NCI-H1092 (cell line): ENCODE data around the gene DIP2C.

Experiments used
- DNase-seq: peaks from one replicate; lab custom pipeline; 2025; lab: John Stamatoyannopoulos, UW

DIP2C gene

DNA sequence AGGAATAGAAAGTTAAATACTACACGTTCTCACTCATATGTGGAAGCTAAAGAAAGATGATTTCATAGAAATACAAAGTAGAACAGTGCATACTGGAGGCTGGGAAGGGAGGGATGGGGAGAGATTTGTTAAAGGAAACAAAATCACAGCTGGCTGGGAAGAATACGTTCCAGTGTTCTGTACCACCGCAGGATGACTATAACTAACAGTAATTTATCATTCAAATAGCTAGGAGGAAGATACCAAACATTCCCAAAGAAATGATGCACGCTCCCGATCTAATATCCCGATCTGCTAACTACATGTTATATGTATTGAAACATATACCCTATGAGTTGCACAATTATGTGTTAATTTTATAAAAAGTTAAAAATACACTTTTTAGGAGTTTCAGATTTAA is 391.9 kb downstream of the DIP2C start:
- DNase-seq = no peak

GRCh38 chr10:293636-294035 is 395.8 kb downstream of the DIP2C start:
- no peak for DNase-seq

- DNase-seq = no peak
Measured at GRCh38 chr10:290026-290725, 399.3 kb downstream of the DIP2C start.

GRCh38 chr10:289581-289980 is 399.9 kb downstream of the DIP2C start:
- no peak for DNase-seq

- DNase-seq = no peak
Measured at GRCh38 chr10:288316-289200, 400.9 kb downstream of the DIP2C start.

- DNase-seq = no peak
Measured at GRCh38 chr10:287814-288213, 401.7 kb downstream of the DIP2C start.

DNA sequence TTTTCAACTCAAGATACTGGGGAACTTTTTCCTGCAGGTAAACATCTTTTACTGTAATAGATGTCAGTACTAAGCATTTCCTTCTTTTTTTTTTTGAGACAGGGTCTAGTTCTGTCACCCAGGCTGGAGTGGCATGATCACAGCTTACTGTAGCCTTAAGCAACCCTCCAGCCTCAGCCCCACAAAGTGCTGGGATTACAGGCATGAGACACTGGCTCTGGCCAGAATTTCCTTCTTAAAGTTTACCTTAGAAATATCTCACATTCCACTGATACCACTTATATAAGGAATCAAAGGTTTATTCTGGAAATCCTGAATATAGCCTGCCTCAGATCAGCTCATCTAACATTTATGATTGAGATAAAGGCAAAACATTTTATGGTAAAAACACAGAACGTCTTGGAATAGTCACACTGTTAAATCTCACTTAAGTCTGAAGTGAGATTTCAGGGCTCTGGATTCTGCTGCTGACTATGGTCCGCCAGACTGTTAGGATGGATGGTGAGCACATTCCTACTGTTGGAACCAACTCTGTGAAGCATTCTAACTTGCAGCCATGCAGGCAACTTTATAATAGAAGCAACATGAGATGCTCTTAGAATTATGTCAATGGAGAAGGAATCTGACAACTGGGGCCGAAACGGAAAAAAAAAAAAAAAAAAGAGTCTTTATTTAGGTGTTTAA is 402.3 kb downstream of the DIP2C start:
- no peak for DNase-seq

DNA sequence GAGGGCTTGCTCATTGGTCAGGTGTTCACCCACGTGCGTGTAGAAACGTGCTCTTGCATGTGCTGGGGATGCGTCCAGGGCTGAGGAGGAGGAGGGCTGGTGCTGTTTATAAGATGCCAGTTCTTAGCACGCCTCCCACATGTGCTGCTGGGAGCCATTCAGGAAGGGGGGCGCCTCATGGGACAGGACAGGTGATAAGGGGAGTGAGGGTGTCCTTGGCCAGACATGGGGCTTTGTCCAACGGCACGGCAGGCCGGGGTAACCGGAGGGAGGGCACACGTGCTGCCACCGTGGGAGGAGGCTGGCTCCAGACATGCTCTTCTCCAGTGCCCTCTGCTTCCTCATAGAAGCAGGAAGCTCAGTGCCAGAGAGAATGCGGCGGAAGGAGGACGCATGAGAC is 404.3 kb downstream of the DIP2C start:
- no peak for DNase-seq

- no peak for DNase-seq
Measured at GRCh38 chr10:283916-284356, 405.5 kb downstream of the DIP2C start.

DNA sequence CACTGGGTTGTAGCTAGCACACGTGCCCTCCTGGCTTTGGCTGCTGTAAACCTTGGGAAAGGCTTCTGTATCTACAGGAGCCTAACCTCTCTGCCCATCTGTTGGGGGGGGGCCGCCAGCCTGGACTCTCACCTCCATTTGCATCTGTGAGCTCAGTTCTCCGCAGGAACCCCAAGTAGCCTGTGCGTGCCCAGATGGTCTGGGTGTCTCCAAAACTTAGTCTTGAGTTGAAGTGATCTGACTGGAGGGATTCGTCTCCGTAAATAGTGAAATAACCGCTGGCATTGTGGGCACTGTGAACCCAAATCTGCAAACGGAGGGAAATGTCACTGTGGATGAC is 406.4 kb downstream of the DIP2C start:
- no peak for DNase-seq

GRCh38 chr10:282294-283139 is 407.0 kb downstream of the DIP2C start:
- DNase-seq = no peak

DNA sequence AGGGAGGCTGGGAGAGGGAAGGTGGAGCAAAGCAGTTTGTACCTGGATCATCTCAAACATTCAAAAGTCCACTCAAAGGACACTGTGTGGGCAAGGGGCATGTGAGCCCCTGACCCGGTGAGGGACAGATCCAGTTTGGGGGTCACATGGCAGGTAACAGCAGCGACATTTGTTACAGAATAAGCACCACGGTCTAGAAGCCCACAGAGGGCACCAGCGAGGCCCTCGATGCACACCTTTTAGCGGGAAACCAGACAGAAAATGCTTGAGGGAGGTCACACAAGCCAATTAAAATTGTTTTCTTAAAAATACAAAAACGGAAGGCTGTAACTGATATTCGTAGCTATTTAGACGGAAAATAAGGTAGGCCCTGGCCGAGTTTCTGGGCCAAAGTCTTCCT is 409.8 kb downstream of the DIP2C start:
- no peak for DNase-seq

- DNase-seq = no peak
Measured at GRCh38 chr10:279232-279631, 410.2 kb downstream of the DIP2C start.

- no peak for DNase-seq
Measured at GRCh38 chr10:278707-279106, 410.8 kb downstream of the DIP2C start.

DNA sequence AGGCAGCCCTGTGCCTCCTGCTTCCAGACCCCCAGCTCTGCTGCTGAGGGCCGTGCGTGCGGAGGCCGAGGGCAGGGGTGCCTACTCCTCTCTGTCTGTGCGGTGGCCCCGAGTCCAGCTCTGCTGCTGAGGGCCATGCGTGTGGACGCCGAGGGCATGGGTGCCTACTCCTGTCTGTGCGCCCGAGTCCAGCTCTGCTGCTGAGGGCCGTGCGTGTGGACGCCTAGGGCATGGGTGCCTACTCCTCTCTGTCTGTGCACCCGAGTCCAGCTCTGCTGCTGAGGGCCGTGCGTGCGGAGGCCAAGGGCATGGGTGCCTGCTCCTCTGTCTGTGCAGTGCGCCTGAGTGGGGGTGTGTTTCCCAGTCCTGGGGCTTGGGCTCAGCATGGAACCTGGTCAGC is 411.5 kb downstream of the DIP2C start:
- DNase-seq = no peak

DNA sequence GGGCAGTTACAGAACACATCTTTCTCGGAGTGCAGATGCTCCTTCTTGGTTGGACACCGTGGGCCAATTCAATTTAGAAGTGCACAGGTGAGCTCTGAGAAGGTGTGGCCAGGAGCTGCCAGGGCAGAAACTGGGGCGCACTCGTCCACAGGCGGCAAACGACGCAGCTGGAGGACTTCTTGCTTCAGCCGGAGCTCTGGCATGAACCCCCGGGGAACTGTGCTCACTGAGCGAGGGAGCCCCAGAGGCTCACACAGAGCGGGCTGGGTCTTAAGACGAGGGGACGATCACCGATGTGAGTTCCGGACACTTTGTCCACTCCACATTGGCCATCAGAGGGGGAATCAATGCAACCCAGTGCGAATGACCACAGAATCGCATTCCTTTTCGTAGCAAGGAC is 413.8 kb downstream of the DIP2C start:
- no peak for DNase-seq

DNA sequence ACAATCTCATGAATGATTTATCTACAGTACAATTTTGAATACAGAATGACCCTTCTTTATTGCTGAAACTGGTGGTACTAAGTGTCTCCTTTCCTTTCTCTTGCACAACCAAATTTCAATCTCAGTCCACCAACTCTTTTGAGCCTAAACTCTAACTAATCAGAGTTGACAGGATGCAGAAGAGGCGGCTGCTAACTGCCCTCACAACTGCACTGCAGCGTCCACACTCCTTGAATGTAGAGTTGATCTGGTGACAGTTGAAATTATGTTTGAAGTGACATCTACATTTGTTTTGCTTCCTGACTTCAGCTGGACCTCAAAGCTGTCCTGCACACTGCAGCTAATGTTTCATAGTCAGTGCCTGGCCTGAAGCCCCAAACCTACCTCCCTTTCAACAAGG is 414.6 kb downstream of the DIP2C start:
- no peak for DNase-seq

- no peak for DNase-seq
Measured at GRCh38 chr10:273088-273487, 416.4 kb downstream of the DIP2C start.

GRCh38 chr10:271722-272121 is 417.7 kb downstream of the DIP2C start:
- no peak for DNase-seq

DNA sequence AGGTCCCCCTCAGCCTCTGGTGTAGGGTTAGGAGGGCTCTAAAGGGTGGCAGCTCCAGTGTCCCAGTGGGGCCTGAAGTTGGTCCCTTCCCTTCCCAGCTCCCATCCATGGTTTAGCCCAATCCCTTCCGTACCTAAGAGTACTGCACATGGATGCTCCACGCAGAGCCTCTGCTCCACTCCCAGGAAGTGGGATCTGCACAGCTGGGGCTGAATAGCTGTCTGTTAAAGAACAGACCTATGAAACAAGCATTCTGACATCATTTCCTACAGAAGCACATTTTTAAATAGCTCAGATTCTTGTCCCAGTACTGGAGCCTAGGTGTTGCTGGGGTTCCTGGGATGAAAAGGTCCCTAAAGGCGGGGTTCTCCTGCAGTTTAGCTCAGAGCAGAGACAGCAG is 418.3 kb downstream of the DIP2C start:
- no peak for DNase-seq

GRCh38 chr10:269440-270074 is 419.9 kb downstream of the DIP2C start:
- no peak for DNase-seq

DNA sequence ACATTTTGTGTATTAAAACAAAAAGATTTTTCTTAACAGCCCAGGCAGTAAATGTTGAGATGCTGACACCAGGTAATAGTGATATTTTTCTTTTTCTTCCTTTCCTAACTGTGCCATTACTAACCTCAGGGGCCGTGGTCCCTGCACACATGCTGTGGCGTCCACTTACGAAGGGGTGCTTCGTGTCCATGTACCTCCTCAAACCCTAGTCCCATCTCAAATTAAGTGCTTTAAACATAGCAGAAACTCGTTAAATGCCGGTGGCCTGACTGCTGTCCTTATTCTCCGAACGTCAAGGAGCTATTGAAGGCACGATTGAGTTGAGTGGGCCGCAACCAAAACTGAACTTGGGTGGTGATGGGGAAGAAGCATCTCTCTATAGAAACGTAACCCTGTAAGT is 421.8 kb downstream of the DIP2C start:
- DNase-seq = no peak
